ENCODE measurements around the gene CAMTA1. TPM values are rescaled to one million over a fixed set of nuclear protein-coding genes. Genes with fewer than 3 reads are reported as not detected.

The CAMTA1 gene
- total RNA-seq, 2 donors from 2014 or later = 36.5 to 57.5 TPM

DNA sequence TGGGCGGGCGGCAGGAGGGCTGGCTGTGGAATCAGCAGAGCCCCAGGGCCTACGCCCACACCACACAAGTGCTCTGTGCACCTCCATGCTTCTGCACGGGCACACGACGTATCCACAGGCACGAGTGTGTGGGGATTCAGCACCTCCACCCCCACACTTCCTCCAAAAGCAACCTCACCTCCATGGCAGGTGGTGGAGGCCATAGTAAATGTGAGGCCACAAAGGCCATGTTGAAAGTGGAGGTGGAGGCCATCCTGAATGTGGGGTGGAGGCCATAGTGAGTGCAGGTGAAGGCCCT, 860.4 kb downstream of the CAMTA1 start:
- Mint-ChIP-seq H3K27ac (no peak overlapping the region), H3K36me3 (no peaks in the 10 kb centered on the region)
- ATAC-seq = no peak

DNA sequence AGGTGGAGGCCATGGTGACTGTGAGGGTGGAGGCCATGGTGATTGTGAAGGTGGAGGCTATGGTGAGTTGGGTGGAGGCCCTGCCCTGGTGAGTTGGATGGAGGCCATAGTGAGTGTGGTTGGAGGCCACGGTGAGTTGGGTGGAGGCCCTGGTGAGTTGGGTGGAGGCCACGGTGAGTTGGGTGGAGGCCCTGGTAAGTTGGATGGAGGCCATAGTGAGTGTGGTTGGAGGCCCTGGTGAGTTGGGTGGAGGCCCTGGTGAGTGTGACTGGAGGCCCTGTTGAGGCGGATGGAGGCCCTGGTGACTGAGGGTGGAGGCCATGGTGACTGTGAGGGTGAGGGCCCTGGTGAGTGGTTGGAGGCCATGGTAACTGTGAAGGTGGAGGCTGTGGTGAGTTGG, 860.9 kb downstream of the CAMTA1 start:
- no peak for DNase-seq (ENCODE audit: low spot score)
- Mint-ChIP-seq H3K27me3 (no peaks in the 10 kb centered on the region), H3K4me1 (ENCODE audit: low read depth in 2 of 2) (peaks cover 0 to 9% of the 10 kb centered on the region in 2 donors), H3K27ac (no peak overlapping the region), H3K4me3 (no peak overlapping the region), H3K9me3 (no peaks in the 10 kb centered on the region), H3K36me3 (no peaks in the 10 kb centered on the region)
- ATAC-seq = no peak

More for the DNA sequence above, 860.4 kb downstream of the CAMTA1 start:
- H3K4me1 Mint-ChIP-seq (ENCODE audit: low read depth in 2 of 2) = peaks cover 0 to 11% of the 10 kb centered on the region in 2 donors
- DNase-seq (ENCODE audit: low spot score) = no peak
- no peak overlapping the region for H3K4me3 Mint-ChIP-seq
- H3K9me3 Mint-ChIP-seq = no peaks in the 10 kb centered on the region
- no peaks in the 10 kb centered on the region for H3K27me3 Mint-ChIP-seq

DNA sequence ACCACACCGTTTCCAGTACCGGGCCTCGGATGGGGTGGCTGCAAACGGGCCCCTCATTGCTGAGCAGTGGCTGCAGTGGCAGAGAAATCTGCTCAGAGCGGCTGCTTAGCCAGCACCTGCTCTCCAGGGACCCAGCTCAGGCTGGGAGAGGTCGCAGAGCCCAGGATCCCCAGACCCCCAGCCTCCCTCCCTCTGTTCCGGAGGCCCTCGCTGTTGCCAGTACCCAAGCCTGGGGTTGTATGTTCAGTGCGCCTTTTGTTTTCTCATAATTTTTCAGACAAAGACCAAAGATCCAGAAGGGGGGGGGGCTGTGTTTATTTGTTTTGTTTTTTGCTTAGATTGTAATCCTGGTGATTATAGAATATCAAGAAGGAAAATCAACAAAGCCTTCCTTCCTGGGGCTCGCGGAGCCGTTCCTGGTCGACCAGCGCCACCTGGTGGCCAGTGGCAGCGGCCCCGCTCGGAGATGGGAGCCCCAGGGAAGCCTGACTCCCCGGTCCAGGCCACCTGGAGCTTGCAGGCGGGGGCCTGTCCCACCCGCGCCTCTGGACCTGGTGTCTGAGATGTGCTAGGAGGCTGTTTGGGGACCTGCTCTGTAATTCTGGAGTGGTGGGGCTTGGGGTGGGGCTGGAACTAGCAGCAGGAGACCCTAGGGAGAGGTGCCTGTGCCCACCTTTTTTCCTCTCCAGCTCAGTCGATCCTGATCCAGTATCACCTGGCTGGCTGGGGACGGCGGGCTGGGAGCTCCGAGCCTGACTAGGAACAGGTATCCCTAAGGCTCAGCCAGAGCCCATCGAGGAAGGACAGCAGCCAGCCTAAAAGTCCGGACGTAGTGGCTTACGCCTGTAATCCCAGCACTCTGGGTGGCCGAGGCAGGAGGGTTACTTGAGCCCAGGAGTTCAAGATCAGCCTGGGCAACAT, 862.0 kb downstream of the CAMTA1 start:
- no peaks in the 10 kb centered on the region for H3K27me3 Mint-ChIP-seq
- no peak overlapping the region for H3K27ac Mint-ChIP-seq
- H3K4me3 Mint-ChIP-seq = no peak overlapping the region
- H3K4me1 Mint-ChIP-seq (ENCODE audit: low read depth in 2 of 2) = peaks cover 0 to 7% of the 10 kb centered on the region in 2 donors
- ATAC-seq (peak in 1 of 2 donors; percentile 64), DNase-seq (ENCODE audit: low spot score) (no peak)
- no peaks in the 10 kb centered on the region for H3K9me3 Mint-ChIP-seq
- H3K36me3 Mint-ChIP-seq = no peaks in the 10 kb centered on the region

DNA sequence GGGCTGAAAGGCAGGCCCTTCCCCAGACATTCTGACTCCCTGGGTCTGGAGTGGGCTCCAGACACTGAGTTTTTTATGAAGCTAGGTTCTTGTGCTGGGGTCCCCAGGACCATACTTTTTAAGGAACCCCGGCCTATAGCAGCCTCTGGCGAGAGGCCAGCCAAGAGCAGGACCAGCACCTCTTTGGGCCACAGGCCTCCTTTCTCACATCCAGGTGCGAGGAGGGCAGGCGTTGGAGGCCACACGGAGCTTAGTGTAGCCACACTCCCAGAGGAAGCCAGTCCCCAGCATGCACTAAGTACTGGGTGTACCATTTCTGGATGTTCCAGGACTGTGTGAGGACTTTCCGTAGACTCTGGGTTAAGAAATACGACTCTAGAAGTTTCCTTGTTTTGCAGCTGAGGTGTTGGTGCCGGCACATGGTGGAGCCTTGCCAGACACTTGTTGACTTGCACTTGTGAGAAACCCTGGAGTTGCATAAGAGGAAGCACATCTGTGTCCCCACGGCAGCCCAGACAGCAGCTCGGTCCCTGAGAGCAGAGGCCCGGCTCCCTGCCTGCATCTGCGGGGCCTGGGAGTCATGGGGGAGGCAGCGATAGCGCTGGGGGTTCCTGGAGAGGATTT, 863.6 kb downstream of the CAMTA1 start:
- no peaks in the 10 kb centered on the region for H3K36me3 Mint-ChIP-seq
- no peak for ATAC-seq
- H3K9me3 Mint-ChIP-seq = no peaks in the 10 kb centered on the region
- no peak for DNase-seq (ENCODE audit: low spot score)
- peaks cover 0 to 7% of the 10 kb centered on the region in 2 donors for H3K4me1 Mint-ChIP-seq (ENCODE audit: low read depth in 2 of 2)
- H3K4me3 Mint-ChIP-seq = no peak overlapping the region
- no peaks in the 10 kb centered on the region for H3K27me3 Mint-ChIP-seq
- H3K27ac Mint-ChIP-seq = no peak overlapping the region

DNA sequence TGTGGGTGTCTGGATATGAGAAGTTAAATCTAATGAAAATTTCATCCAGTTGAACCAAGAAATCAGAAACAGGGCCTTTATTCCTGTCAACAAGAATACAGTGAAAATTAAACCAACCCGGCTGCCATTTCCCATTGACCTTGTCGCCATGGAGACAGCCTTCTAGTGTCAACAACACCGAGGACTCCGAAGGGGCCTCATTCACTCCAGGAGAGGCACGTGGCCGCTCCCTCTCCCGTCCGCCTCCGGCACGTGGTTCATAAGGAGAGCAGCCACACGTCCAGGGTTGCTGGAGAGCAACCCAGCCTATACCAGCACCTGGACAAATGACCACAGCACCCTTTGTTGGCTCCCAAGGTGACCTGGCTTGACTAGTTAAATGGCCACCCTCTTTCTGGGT, 865.5 kb downstream of the CAMTA1 start:
- Mint-ChIP-seq H3K4me3 (no peak overlapping the region), H3K9me3 (no peaks in the 10 kb centered on the region)

DNA sequence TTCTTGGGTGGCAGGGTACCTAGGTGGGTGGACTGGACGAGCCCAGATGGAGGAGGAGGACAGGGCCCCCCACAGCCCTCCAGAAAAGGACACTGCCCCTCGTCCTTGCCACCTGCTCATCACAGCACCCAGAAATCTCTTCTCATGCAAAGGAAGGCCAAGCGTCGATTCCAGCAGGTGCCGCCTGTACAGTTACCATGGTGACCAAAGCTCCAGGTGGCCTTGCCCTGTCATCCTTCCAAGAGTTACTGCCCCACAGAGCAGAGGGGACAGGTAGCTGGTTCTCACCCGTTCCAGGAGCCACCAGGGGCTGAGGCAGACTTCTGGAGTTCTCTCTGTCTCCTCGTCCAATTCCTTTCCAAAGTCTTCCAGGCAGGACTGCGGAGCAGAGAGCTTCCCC, 865.9 kb downstream of the CAMTA1 start:
- ATAC-seq (no peak), DNase-seq (ENCODE audit: low spot score) (no peak)
- Mint-ChIP-seq H3K4me3 (no peak overlapping the region), H3K36me3 (no peaks in the 10 kb centered on the region), H3K9me3 (no peaks in the 10 kb centered on the region), H3K27me3 (no peaks in the 10 kb centered on the region), H3K4me1 (ENCODE audit: low read depth in 2 of 2) (peaks cover 0 to 3% of the 10 kb centered on the region in 2 donors), H3K27ac (no peak overlapping the region)

More for the DNA sequence above, 865.5 kb downstream of the CAMTA1 start:
- Mint-ChIP-seq H3K27ac (no peak overlapping the region), H3K36me3 (no peaks in the 10 kb centered on the region), H3K27me3 (no peaks in the 10 kb centered on the region), H3K4me1 (ENCODE audit: low read depth in 2 of 2) (peaks cover 0 to 7% of the 10 kb centered on the region in 2 donors)
- DNase-seq (ENCODE audit: low spot score) = no peak
- no peak for ATAC-seq

DNA sequence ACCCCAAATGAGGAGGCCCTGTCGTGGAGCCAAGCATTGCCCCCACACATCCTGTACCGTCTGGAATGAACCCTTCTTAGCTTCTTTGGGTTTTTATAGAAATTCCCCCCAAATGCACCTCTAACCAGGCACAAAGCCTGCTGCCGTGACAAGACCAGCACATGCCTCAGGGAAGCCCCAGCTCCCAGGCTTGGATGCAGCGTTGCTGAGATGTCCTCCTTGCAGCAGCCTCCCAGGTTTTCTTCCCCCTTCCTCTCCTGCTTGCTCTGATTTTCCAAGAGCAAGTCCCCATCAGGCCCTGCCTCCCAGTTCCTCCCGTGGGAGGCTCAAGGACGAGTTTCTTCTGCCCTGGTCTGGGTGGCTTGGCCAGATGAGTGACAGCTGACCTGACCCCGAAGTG, 866.8 kb downstream of the CAMTA1 start:
- Mint-ChIP-seq H3K4me1 (ENCODE audit: low read depth in 2 of 2) (no peaks in the 10 kb centered on the region), H3K27me3 (no peaks in the 10 kb centered on the region), H3K27ac (no peak overlapping the region), H3K4me3 (no peak overlapping the region), H3K9me3 (no peaks in the 10 kb centered on the region), H3K36me3 (no peaks in the 10 kb centered on the region)
- ATAC-seq (no peak), DNase-seq (ENCODE audit: low spot score) (no peak)

DNA sequence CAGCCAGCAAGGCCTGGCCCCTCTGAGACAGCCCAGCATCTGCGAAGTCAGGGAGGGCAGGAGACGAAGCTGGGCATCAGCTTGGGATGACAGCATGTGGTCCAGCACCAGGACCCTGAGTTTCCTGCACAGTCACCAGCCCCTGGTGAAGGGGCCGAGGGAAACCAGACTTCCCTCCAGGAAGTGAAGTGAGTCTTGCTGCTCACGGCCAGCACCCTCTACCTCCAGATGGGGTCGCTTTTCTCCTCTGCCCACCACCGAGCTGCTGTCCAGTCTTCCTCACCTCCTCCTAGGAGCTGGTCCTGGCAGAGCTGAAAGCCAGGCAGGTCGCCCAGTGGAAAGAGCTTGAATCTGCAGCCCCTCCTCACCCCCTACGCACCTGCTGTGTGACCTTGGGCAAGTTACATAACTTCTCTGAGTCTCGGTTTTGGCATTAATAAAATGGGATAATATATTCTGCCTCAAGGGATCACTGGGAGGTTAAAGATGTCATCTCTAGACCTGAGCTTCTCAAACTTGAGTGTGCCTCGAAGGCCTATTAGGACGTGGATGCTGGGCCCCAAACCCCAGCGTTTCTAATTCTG, 867.4 kb downstream of the CAMTA1 start:
- H3K4me1 Mint-ChIP-seq (ENCODE audit: low read depth in 2 of 2) = no peaks in the 10 kb centered on the region
- H3K4me3 Mint-ChIP-seq = no peak overlapping the region
- no peaks in the 10 kb centered on the region for H3K27me3 Mint-ChIP-seq
- H3K36me3 Mint-ChIP-seq = no peaks in the 10 kb centered on the region
- DNase-seq (ENCODE audit: low spot score) = no peak
- ATAC-seq = no peak
- no peak overlapping the region for H3K27ac Mint-ChIP-seq
- H3K9me3 Mint-ChIP-seq = no peaks in the 10 kb centered on the region

DNA sequence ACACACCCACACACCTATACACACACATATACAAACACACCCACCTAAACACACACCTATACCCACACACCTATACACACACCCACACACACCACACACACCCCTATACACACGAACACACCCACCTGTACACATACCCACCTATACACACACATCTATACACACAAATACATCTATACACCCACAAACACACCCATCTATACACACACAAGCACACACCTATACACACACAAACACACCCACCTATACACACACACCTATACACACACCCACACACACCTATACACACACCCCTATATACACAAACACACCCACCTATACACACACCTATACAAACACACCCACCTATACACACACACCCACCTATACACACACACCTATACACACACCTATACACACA, 869.5 kb downstream of the CAMTA1 start:
- ATAC-seq (no peak), DNase-seq (ENCODE audit: low spot score) (no peak)
- no peak overlapping the region for H3K27ac Mint-ChIP-seq
- H3K27me3 Mint-ChIP-seq = no peaks in the 10 kb centered on the region
- H3K4me3 Mint-ChIP-seq = peak overlapping the region; percentile 1
- no peaks in the 10 kb centered on the region for H3K36me3 Mint-ChIP-seq
- H3K9me3 Mint-ChIP-seq = no peaks in the 10 kb centered on the region
- no peaks in the 10 kb centered on the region for H3K4me1 Mint-ChIP-seq (ENCODE audit: low read depth in 2 of 2)

DNA sequence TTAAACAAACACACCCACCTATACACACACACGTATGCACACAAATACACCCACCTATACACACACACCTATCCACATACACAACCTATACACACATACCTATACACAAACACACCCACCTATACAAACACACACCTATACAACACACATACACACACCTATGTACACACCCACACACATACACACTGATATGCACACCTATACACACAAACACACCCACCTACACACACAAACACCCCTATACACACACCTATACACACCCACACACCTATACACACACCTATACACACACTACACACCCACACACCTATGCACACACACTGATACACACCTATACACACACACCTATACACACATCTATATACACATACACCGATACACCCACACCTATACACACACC, 870.1 kb downstream of the CAMTA1 start:
- H3K27me3 Mint-ChIP-seq = no peaks in the 10 kb centered on the region
- H3K4me3 Mint-ChIP-seq = no peak overlapping the region
- no peak overlapping the region for H3K27ac Mint-ChIP-seq
- ATAC-seq = no peak
- H3K9me3 Mint-ChIP-seq = no peaks in the 10 kb centered on the region
- no peaks in the 10 kb centered on the region for H3K4me1 Mint-ChIP-seq (ENCODE audit: low read depth in 2 of 2)
- no peak for DNase-seq (ENCODE audit: low spot score)
- H3K36me3 Mint-ChIP-seq = no peaks in the 10 kb centered on the region

DNA sequence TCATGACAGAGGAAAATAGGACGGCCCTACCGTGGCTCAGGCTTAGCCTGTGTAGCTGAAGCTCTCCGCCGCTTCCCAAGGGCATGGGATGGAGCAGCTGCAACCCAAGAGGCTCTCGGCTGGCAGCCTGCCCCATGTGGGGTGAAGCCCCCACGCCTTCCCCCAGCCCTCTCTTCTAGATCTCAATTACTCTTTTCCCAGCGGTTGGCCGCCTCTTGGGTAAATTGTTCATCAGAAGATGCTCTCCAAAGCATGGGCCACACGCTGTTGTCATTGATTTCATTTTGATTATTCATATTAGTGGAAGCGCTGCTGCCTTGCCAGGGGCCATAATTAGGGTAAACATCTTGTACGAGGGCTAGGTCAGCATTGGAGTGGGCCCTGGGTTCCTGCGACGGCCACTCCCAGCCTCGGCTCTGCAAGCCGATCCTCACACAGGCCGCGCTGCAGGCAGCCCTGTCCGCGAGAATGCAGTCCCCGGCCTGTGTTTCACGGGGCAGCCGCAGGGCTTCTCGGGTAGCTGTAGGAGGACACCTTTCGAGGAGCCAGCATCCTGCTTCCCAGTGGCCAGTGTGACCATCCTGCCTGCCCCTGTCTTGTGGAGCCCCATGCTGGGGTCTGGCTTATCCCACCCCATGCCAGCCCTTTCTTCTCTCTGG, 871.4 kb downstream of the CAMTA1 start:
- H3K27ac Mint-ChIP-seq = no peak overlapping the region
- H3K4me3 Mint-ChIP-seq = no peak overlapping the region
- no peaks in the 10 kb centered on the region for H3K9me3 Mint-ChIP-seq
- H3K27me3 Mint-ChIP-seq = no peaks in the 10 kb centered on the region
- H3K36me3 Mint-ChIP-seq = no peaks in the 10 kb centered on the region
- DNase-seq (ENCODE audit: low spot score) = no peak
- H3K4me1 Mint-ChIP-seq (ENCODE audit: low read depth in 2 of 2) = no peaks in the 10 kb centered on the region
- no peak for ATAC-seq

DNA sequence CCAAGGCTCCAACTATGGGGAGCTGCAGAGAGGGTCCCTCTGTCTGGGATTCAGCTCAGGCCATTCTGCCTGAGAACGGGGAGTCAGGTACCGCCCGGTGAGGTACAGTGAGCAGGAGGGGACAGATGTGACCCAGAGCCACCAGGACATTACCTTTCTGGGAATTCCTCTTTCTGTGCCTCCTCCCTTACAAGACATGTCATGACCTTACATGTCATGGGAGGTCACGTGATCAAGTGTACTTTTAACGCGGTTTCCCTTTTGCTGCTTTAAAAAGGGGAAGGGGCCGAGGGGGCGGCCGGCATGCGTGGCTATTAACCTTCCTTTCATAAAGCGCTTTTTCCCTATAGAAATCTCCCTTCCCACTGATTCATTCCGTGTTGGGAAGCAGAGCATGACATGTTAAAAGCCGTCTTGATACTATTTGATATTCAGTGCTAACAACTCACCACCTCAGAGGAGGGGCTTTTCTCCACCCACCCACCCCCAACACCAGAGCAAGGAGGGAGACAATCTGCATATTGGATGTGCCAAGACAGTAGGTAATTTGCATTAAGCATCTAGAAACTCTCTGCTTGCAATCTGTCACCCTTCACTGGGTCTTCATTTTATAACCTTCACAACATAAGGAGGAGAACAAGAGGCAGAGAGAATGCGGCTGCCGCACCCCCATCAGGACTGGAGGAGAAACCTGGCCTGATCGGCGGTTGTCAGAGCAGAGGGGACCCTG, 872.2 kb downstream of the CAMTA1 start:
- no peak for ATAC-seq
- Mint-ChIP-seq H3K27me3 (no peaks in the 10 kb centered on the region), H3K4me3 (no peak overlapping the region)

DNA sequence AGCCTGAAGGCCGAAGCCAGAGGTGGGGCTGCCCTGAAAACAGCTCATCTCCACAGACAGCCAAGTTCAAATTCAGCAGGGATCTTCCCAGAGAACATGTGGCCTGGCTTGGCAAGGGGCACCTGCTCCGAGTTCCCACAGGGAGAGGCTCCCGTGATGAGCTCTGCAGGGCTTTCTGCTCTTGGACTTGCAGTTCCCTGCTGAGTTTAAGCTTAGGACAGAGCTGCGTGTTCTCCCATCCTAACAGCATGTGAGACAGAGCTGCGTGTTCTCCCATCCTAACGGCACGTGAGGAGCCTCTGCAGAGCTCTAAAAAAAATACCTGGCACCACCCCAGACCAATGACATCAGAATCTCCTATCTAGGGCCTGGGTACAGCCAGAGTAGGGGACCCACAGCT, 872.8 kb downstream of the CAMTA1 start:
- no peaks in the 10 kb centered on the region for H3K4me1 Mint-ChIP-seq (ENCODE audit: low read depth in 2 of 2)
- no peak overlapping the region for H3K27ac Mint-ChIP-seq
- H3K9me3 Mint-ChIP-seq = no peaks in the 10 kb centered on the region
- H3K27me3 Mint-ChIP-seq = no peaks in the 10 kb centered on the region
- no peak overlapping the region for H3K4me3 Mint-ChIP-seq
- DNase-seq (ENCODE audit: low spot score) (no peak), ATAC-seq (no peak)
- no peaks in the 10 kb centered on the region for H3K36me3 Mint-ChIP-seq

More for the DNA sequence above, 872.2 kb downstream of the CAMTA1 start:
- H3K9me3 Mint-ChIP-seq = no peaks in the 10 kb centered on the region
- no peak for DNase-seq (ENCODE audit: low spot score)
- H3K4me1 Mint-ChIP-seq (ENCODE audit: low read depth in 2 of 2) = no peaks in the 10 kb centered on the region
- no peak overlapping the region for H3K27ac Mint-ChIP-seq
- no peaks in the 10 kb centered on the region for H3K36me3 Mint-ChIP-seq

Measured in natural killer cell treated with Interleukin-12 subunit alpha and Interleukin-12 subunit beta and Interleukin-15 and Interleukin-18, amount 100 ng/mL, for 72 hours (primary cell).